ENCODE results near the gene RPTOR. TPM values are rescaled to one million over a fixed set of nuclear protein-coding genes. Genes with fewer than 3 reads are reported as not detected.

RPTOR gene
- total RNA-seq, 1 experiment from 2014 or later, result 25.1 TPM

GRCh38 chr17:80498242-80498919 lies 46.3 kb upstream of the RPTOR start:
- Histone ChIP-seq H3K18ac (ENCODE audit: insufficient read length, low read depth, low read length) (no peak overlapping the region), H4K8ac (replicated peaks; ENCODE audit: insufficient read length, low read depth, low read length) (no peak overlapping the region), H3K4me1 (ENCODE audit: insufficient read depth, low read length) (no peaks in the 10 kb centered on the region), H4K91ac (ENCODE audit: insufficient read length, low read depth, low read length) (no peak overlapping the region), H3K4me2 (ENCODE audit: insufficient read depth, insufficient read length, low read length) (no peak overlapping the region), H3K27me3 (ENCODE audit: insufficient read depth, low read length) (no peaks in the 10 kb centered on the region), H2BK120ac (ENCODE audit: low read depth, low read length, poor library complexity, severe bottlenecking) (no peak overlapping the region), H3K9me3 (ENCODE audit: control insufficient read depth, low read depth, low read length) (no peaks in the 10 kb centered on the region), H3K23ac (ENCODE audit: insufficient read length, low read depth, low read length) (no peak overlapping the region), H3K79me2 (ENCODE audit: insufficient read depth, low read length) (no peaks in the 10 kb centered on the region), H3K4ac (ENCODE audit: low read depth, low read length) (no peak overlapping the region), H3K79me1 (ENCODE audit: insufficient read depth, low read depth, low read length, poor library complexity, severe bottlenecking) (no peaks in the 10 kb centered on the region), H3T11ph (ENCODE audit: low read length) (no peak overlapping the region), H3K56ac (ENCODE audit: insufficient read length, low read depth, low read length) (no peak overlapping the region), H4K20me1 (ENCODE audit: control insufficient read depth, insufficient read depth, insufficient read length) (no peaks in the 10 kb centered on the region), H3K27ac (ENCODE audit: insufficient read length, low read depth, low read length) (no peak overlapping the region), H3K14ac (ENCODE audit: insufficient read depth, low read length) (no peak overlapping the region), H2BK5ac (ENCODE audit: insufficient read length, low read length) (no peak overlapping the region), H2BK12ac (ENCODE audit: insufficient read length, low read depth, low read length) (no peak overlapping the region), H3K23me2 (ENCODE audit: insufficient read length, low read depth, low read length, poor library complexity, severe bottlenecking) (no peaks in the 10 kb centered on the region), H2BK20ac (ENCODE audit: low read depth, low read length, poor library complexity, severe bottlenecking) (no peak overlapping the region), H4K5ac (ENCODE audit: insufficient read length, low read depth, low read length) (no peak overlapping the region), H2AFZ (ENCODE audit: low read length) (no peak overlapping the region), H2AK5ac (ENCODE audit: insufficient read length, low read length) (no peak overlapping the region), H3K9ac (ENCODE audit: extremely low read depth, insufficient read length, low read length) (no peak overlapping the region), H2BK15ac (ENCODE audit: low read depth, low read length) (no peak overlapping the region)
- no peak for TF ChIP-seq CTCF (conservative IDR thresholded peaks at IDR 0.05)
- no peaks in the 10 kb centered on the region for H3K36me3 Mint-ChIP-seq (ENCODE audit: insufficient read depth in 1 of 3, low read depth in 3 of 3)
- no peak overlapping the region for H3K4me3 Mint-ChIP-seq
- H3K9me3 Mint-ChIP-seq, result peaks cover 3% of the 10 kb centered on the region in 2 experiments; a peak in 2 of 5 replicates
- H3K4me1 Mint-ChIP-seq, result peaks cover 6 to 22% of the 10 kb centered on the region in 2 experiments
- peak; percentile 57 for DNase-seq
- no peak overlapping the region for H3K27ac Mint-ChIP-seq
- WGBS (ENCODE audit: extremely low coverage, insufficient read length, low lambda C conversion rate), result no CpG with 5 or more reads among the region's 30 CpGs
- peaks cover 58% of the 10 kb centered on the region for H3K27me3 Mint-ChIP-seq (ENCODE audit: low read depth)

Data from H9 (cell line).